PC-9 (cell line): ENCODE results near the gene YIPF7. TPM values are rescaled to one million over a fixed set of nuclear protein-coding genes. Genes with fewer than 3 reads are reported as not detected.

ENCODE experiments used
- BruUV-seq: library from RNA; stranded (reverse); fragments of 400-500 nt; replicated peaks from 2 replicates; lab custom pipeline; 2021; lab: Mats Ljungman, UMichigan
- CTCF ChIA-PET: fragments of 300-600 bp; sonication (Branson Sonifier 250); formaldehyde crosslinking; loops from one replicate; lab custom pipeline; 2022; ENCODE audit warnings: antibody characterized with exemption; lab: Charles Lee
- POLR2A ChIA-PET: fragments of 300-600 bp; sonication (Branson Sonifier 250); formaldehyde crosslinking; loops from one replicate; lab custom pipeline; 2022; ENCODE audit warnings: antibody characterized with exemption; ENCODE audit not compliant: unreplicated experiment; lab: Charles Lee
- DNase-seq, 2 experiments: peaks; one replicate each; pipeline versions ENCODE4 v3.0.0 to v3.0.0-alpha.2; 2015 to 2022; ENCODE audit warnings: mixed read lengths in 1 of 2
- H2AFZ ChIP-seq: fragments of 200-600 bp; sonication (generic); 2 replicates; pipeline ENCODE4 v1.8.1; 2017; ENCODE audit warnings: antibody characterized with exemption
- H3F3A ChIP-seq: fragments of 200-600 bp; sonication (generic); 2 replicates; pipeline ENCODE4 v1.8.1; 2017; ENCODE audit warnings: antibody characterized with exemption, mild to moderate bottlenecking, low read depth; ENCODE audit not compliant: insufficient read depth
- H3K27ac ChIP-seq: fragments of 200-600 bp; sonication (generic); 2 replicates; pipeline ENCODE4 v1.6.1; 2016; ENCODE audit warnings: mixed run types
- H3K27me3 ChIP-seq: fragments of 200-600 bp; sonication (generic); 2 replicates; pipeline ENCODE4 v1.6.1; 2016; ENCODE audit warnings: low read depth, mixed run types; ENCODE audit not compliant: insufficient read depth
- H3K36me3 ChIP-seq: fragments of 200-600 bp; sonication (generic); 2 replicates; pipeline ENCODE4 v1.6.1; 2016; ENCODE audit warnings: low read depth, mixed run types
- H3K4me1 ChIP-seq: fragments of 200-600 bp; sonication (generic); replicated peaks from 2 replicates; pipeline ENCODE4 v1.6.1; 2016; ENCODE audit warnings: mixed run types; ENCODE audit not compliant: insufficient read depth
- H3K4me2 ChIP-seq: fragments of 200-600 bp; sonication (generic); 2 replicates; pipeline ENCODE4 v1.6.1; 2017; ENCODE audit warnings: mixed run types
- H3K4me3 ChIP-seq: fragments of 200-600 bp; sonication (generic); 2 replicates; pipeline ENCODE4 v1.6.1; 2016; ENCODE audit warnings: mixed run types
- H3K79me2 ChIP-seq: fragments of 200-600 bp; sonication (generic); 2 replicates; pipeline ENCODE4 v1.6.1; 2017; ENCODE audit warnings: low read depth, mixed run types
- H3K9me2 ChIP-seq: fragments of 200-600 bp; sonication (generic); 2 replicates; pipeline ENCODE4 v1.8.1; 2017; ENCODE audit warnings: mild to moderate bottlenecking; ENCODE audit not compliant: insufficient read depth
- H3K9me3 ChIP-seq: fragments of 200-600 bp; sonication (generic); 2 replicates; pipeline ENCODE4 v1.8.1; 2016; ENCODE audit warnings: low read depth; ENCODE audit not compliant: insufficient read depth
- H4K20me1 ChIP-seq: fragments of 200-600 bp; sonication (generic); 2 replicates; pipeline ENCODE4 v1.8.1; 2017; ENCODE audit not compliant: insufficient read depth
- CTCF ChIP-seq: fragments of 200-600 bp; sonication (generic); conservative IDR thresholded peaks from 2 replicates; pipeline ENCODE4 v1.6.1; 2017; ENCODE audit warnings: mixed run types, antibody characterized with exemption, mild to moderate bottlenecking, moderate library complexity
- EZH2 ChIP-seq: fragments of 200-600 bp; sonication (generic); IDR thresholded peaks from 2 replicates; pipeline ENCODE4 v1.8.0; 2017; ENCODE audit warnings: antibody characterized with exemption, low read depth
- intact Hi-C: fragments of 100-400 bp; cut with micrococcal nuclease; formaldehyde crosslinking; loops from one replicate; pipeline ENCODE4 v1.10.0; 2022; ENCODE audit not compliant: unreplicated experiment
- total RNA-seq: library from RNA; stranded (reverse); gene quantifications from 2 replicates; pipeline ENCODE4 v1.2.3, GENCODE V29; 2021

Gene YIPF7
- total RNA-seq, 1 experiment from 2014 or later = not detected

- Histone ChIP-seq H2AFZ (no peak overlapping the region), H3K4me1 (no peaks in the 10 kb centered on the region), H3K27me3 (0 out of 2 replicates have a peak, but pooled peaks cover 3% of the 10 kb centered on the region), H3K79me2 (no peaks in the 10 kb centered on the region), H3K4me3 (no peak overlapping the region), H4K20me1 (no peaks in the 10 kb centered on the region), H3K36me3 (no peaks in the 10 kb centered on the region), H3K9me2 (no peaks in the 10 kb centered on the region), H3K4me2 (no peak overlapping the region), H3K9me3 (no peaks in the 10 kb centered on the region), H3K27ac (no peak overlapping the region), H3F3A (no peaks in the 10 kb centered on the region; the same call in 1 of the 2 replicates)
- ChIA-PET CTCF (no interaction called here), POLR2A (no interaction called here)
- no TSS peak for BruUV-seq
- TF ChIP-seq CTCF = no peak
- TF ChIP-seq EZH2 = no peak
- intact Hi-C loops = no loop called here
- DNase-seq = no peak
These were observed 19.2 kb upstream of the YIPF7 start for GRCh38 chr4:44670506-44671199.

- CTCF ChIA-PET = no interaction called here
These were observed 17.1 kb upstream of the YIPF7 start for GRCh38 chr4:44668526-44668925.

More at GRCh38 chr4:44668526-44668925, 17.1 kb upstream of the YIPF7 start:
- no peaks in the 10 kb centered on the region for H3K4me1 ChIP-seq
- H3K79me2 ChIP-seq = no peaks in the 10 kb centered on the region
- intact Hi-C loops = loop anchor here (10.0 kb wide), 1 partner anchor 1606 kb away; no protein-coding TSS in a partner anchor
- H3K27me3 ChIP-seq = 0 out of 2 replicates have a peak, but pooled peaks cover 3% of the 10 kb centered on the region
- H3K4me2 ChIP-seq = no peak overlapping the region
- no peak for DNase-seq
- no peaks in the 10 kb centered on the region for H3F3A ChIP-seq
- no peak overlapping the region for H2AFZ ChIP-seq
- no peak overlapping the region for H3K4me3 ChIP-seq
- no peaks in the 10 kb centered on the region for H3K9me2 ChIP-seq
- no peaks in the 10 kb centered on the region for H3K9me3 ChIP-seq
- H3K27ac ChIP-seq = no peak overlapping the region
- no peak for TF ChIP-seq CTCF
- TF ChIP-seq EZH2 = no peak
- BruUV-seq = no TSS peak
- POLR2A ChIA-PET = interaction anchor here (0.6 kb wide), 1 partner anchor 10 kb away, joined by 7 read pairs; the partner anchor contains the start of gene GUF1
- no peaks in the 10 kb centered on the region for H4K20me1 ChIP-seq
- H3K36me3 ChIP-seq = no peaks in the 10 kb centered on the region
